Fibroblast of pulmonary artery (primary cell): ENCODE measurements around the gene HOXB7.

Source experiments
- DNase-seq: peaks from one replicate; pipeline ENCODE4 v3.0.0-alpha.2; 2010; ENCODE audit warnings: low read depth
- H3K4me3 ChIP-seq: replicated peaks from 2 replicates; pipeline ENCODE4 v1.5.1; 2011; ENCODE audit warnings: low read depth, mild to moderate bottlenecking, control low read depth, low read length, moderate library complexity
- CTCF ChIP-seq: IDR thresholded peaks from 2 replicates; pipeline ENCODE4 v1.5.1; 2011; ENCODE audit warnings: mild to moderate bottlenecking, control low read depth, low read length, inconsistent platforms; ENCODE audit errors: missing control alignments

HOXB7 gene

GRCh38 chr17:48590607-48591161 is 20.1 kb downstream of the HOXB7 start:
- H3K4me3 ChIP-seq = no peak overlapping the region
- TF ChIP-seq CTCF = no peak
- DNase-seq = no peak

GRCh38 chr17:48589831-48590606 is 20.8 kb downstream of the HOXB7 start, which contains the start of gene HOXB3:
Gene HOXB3 (minus strand): TSS chr17:48590241. CDS start chr17:48552474, 37,767 bp downstream.
- no peak for TF ChIP-seq CTCF
- DNase-seq = no peak
- H3K4me3 ChIP-seq = peak within 1 kb of the TSS; percentile 19

- no peak for DNase-seq
- no peak for TF ChIP-seq CTCF
- H3K4me3 ChIP-seq = peak overlapping the region; percentile 19
Observed at GRCh38 chr17:48589060-48589830, 21.6 kb downstream of the HOXB7 start.

GRCh38 chr17:48588528-48588927 is 22.3 kb downstream of the HOXB7 start:
- H3K4me3 ChIP-seq = no peak overlapping the region
- DNase-seq = no peak
- no peak for TF ChIP-seq CTCF

- H3K4me3 ChIP-seq = no peak overlapping the region
- no peak for TF ChIP-seq CTCF
- DNase-seq = no peak
Observed at GRCh38 chr17:48588074-48588415, 22.8 kb downstream of the HOXB7 start.

- H3K4me3 ChIP-seq = no peak overlapping the region
- TF ChIP-seq CTCF = no peak
- DNase-seq = no peak
Observed at GRCh38 chr17:48587276-48588073, 23.3 kb downstream of the HOXB7 start.
